Articular chondrocyte of knee joint (primary cell): Measurements from ENCODE around the gene GNPDA2. TPM values are rescaled to one million over a fixed set of nuclear protein-coding genes. Genes with fewer than 3 reads are reported as not detected.

ENCODE experiments used
- total RNA-seq: library from RNA; depleted of rRNA; stranded (reverse); fragments of >200 nt; gene quantifications from 2 replicates; pipeline ENCODE4 v1.2.3, GENCODE V29; 2012

Gene GNPDA2
- 34.6 and 35.4 TPM in 2 replicates for total RNA-seq

DNA sequence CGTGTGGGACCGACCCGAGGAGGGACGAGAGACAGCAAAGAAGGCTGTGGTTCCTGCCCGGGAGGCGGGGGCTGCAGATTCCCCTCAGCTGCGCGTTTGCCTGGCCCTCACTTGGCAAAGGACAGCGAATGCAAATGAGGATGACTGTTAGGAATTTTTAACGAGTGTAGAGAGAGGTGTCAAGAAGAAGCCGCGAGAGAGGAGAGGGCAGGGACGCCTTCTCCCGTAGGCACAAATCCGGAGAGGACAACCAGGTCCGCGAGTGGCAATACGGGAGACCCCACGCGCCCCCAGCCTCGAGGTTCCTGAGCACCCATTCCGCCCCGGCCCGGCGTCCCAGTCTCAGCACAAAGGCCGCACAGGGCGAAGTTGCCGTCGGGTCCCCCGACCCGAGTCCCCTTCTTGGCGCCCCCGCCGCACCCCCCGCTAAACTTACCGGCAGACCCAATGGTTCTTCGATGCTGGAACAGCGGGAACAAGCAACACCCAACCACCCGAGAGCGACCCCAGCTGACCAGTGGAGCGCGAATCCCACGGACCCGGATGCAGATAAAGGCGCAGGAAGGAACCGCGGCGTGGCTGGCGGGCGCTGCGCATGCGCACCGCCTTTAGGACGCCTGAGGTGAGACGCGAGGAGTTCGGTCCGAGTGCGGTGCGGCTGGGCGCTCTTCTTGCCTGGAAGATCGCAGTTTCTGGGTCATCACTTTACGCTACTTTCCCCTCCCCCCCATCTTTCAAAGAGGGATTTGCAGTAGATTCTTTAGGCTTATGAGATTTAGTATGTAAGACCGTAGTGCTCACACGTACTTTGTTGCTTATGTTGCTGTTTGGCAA is at the start of gene GNPDA2:
Gene GNPDA2, minus strand, starts transcription at position 519 of the 834 bp plus-strand sequence. CDS start 4,349 bp downstream, outside the sequence.

DNA sequence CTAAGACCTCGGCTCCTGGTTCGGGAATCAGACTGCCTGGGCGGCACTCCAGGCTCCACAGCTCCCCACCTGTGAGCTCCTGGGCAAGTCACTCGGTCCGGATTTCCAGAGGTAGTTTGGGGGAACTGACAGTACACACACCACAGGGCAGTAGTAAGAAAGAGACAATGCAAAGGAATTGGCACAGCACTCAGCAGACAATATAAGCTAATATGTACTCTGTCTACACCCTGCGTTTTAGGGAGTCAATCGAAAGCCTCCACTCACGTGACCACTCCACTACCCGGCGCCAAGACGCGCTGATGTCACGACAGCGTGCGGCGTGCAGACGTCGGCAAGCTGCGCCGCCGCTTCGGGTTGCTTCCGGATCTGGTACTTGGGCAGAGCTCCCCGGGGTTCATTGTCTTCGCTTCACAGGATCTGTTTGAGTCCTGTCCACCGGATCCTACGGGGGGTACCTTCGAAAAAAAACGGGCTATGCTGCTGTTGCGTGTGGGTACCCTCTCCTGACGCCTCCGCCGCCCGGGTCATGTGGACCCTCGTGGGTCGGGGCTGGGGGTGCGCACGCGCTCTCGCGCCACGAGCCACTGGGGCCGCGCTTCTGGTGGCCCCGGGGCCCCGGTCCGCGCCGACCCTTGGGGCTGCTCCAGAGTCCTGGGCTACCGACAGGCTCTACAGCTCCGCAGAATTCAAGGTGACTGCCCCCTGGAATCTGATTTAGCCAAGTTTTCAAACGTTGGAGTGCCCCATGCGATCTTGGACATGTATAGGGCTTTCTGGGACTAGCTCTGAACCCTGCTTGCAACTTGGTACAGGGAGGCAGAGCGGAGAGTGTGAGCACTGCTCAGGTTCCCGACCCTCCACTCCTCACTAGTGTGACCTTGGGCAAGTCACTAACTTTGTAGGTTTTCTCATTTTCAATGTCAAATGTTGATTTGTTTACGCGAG is 48.0 kb downstream of the GNPDA2 start, which contains the start of gene GUF1:
Gene GUF1, plus strand, starts transcription at position 327 of the 948 bp plus-strand sequence. Its CDS starts 203 bp downstream, at position 530.

Other genes with a start within 250 kb of the GNPDA2 start
- gene YIPF7, start 74.9 kb downstream of the GNPDA2 start, total RNA-seq, result not detected in 2 replicates
- gene GUF1, start 48.1 kb downstream of the GNPDA2 start, total RNA-seq, result 16.5 and 17.5 TPM in 2 replicates